Stimulated activated CD4-positive, alpha-beta T cell treated with anti-CD3 and anti-CD28 coated beads, TNF-alpha, amount 100 ng/mL, for 4 hours (primary cell): ENCODE results near the gene PRKCQ.
"Not testable (repeated sequence)": the region's sequence is repeated elsewhere in the genome, so short reads cannot be mapped to it uniquely, and the experiment has no call there.

ENCODE experiments used
- DNase-seq, 3 experiments: peaks; one replicate each; pipeline ENCODE4 v3.0.0-alpha.2; 2020; ENCODE audit warnings: low read depth in 3 of 3

PRKCQ gene

DNA sequence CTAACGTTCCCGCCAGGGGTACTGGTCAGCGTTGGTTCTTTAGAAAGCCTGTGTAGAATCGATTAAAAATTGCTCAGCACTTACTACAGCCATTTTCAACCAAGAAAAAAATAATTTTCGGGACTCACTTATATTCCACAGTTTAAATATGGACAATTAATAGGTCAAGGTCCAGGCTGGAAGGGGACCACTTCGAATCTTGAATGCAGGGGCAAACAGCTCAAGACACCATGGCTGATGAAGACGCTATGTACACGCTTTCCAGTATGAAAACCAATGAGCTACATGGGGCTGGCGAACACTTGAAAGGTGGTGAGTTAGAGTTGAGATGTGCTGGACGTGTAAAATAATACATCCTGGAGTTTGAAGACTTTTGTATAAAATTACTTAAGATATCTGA, 87.2 kb downstream of the PRKCQ start:
- DNase-seq = no peak

DNA sequence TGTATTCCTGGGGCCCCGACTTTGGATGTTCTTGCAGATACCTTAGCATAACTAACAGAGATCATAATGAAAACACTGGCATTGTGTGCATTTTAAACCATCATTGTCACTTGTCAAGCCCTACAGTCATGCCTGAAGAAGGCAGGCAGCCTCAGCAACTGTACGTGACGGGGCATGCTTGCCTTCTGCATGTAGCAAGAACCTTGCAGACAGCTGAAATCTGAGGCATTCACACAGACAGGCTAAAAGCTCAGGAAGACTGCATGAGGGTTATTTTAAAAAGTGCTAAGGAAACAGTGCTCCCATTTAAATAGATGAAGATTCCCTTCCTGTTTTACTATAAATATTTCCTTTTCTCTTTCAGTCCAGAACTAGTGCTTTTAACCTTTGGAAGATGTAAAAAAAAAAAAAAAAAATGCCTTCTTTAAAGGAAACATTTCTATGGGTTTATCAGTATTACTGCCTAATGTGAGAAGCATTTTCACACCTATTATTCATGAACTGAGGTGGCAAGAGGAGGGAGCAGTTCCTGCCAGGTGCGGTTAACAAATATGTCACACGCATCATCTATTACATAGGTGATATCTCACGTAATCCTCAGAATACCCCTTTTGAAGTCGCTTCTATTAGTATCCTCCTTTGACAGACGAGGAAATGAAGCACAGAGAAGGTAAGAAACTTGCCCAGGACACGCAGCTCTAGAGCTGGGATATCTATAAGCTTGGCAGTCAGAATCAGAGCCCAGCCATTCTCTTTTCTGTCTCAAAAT, 88.1 kb downstream of the PRKCQ start:
- DNase-seq = no peak

DNA sequence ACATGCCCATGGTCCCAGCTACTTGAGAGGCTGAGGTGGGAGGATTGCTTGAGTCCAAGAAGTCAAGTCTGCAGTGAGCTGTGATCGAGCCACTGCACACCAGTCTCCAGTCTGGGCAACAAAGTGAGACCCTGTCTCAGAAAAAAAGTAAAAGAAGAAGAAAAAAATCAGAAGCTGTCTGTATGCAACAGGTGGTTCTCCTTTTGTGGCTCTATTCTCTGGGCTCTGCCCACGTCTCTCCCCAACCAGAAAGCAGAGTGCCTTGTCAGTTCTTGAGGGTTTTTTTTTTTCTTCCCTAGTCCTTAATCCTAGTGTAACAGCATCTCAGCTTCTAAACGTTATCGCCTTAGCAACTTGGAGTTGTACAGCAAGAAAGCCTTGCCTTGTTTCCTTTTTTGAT, 89.5 kb downstream of the PRKCQ start:
- DNase-seq = no peak

DNA sequence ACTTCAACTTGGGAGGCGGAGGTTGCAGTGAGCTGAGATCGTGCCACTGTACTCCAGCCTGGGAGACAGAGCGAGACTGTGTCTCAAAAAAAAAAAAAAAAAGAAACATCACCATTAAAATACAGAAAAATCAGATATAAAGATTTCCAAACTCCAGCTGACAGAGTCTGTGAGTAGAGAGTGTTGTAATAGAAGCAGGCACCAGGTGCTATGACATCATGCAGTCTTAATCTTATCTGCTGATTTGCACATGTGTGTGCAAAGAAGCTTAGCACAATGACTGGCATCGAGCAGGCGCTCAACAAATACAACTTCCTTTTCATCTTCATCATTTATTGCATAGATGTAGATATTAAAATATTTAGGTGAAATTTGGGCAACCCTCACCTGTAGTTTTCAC, 92.2 kb downstream of the PRKCQ start:
- no peak for DNase-seq

GRCh38 chr10:6486309-6486708, 93.8 kb downstream of the PRKCQ start:
- DNase-seq = no peak

- DNase-seq = no peak
Measured at GRCh38 chr10:6482737-6483357, 97.2 kb downstream of the PRKCQ start.

DNA sequence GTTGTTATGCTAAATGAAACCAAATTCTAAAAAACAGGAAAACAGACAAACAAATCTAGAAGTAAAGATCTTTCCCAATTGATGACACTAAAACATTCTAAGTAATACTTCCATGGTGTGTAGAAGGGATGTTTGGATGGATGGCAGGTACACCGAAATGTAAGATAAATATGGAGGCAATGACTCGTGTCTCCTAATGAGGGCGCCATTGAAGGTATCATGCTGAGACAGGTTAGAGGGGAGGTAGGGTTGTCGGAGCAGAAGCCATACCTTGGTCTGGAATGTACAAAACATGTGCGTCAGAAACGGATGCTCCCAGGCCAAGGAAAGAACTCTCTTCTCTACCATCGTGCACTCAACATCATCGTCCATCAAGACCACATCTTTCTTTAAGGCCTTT, 101.4 kb downstream of the PRKCQ start:
- DNase-seq = no peak

DNA sequence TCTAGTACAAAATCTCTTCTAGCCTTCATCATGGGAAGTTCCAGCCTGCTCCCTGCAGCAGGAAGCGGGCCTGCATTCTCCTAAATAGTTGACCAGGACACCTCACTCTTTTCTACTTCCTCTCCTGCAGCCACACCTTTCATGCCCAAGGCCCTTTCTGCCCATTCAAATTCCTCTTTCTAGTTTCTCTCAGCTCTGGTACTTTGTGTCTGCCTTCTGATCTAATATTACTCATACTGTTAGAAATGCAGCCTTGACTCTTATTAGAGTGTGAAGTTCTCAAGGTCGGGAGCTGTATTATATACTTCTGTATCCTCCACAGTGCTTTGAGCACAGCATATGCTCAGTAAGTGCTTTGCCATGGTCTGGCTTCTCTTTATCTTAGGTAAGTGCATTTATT, 103.1 kb downstream of the PRKCQ start:
- no peak for DNase-seq

GRCh38 chr10:6474871-6475270, 105.2 kb downstream of the PRKCQ start:
- no peak for DNase-seq

DNA sequence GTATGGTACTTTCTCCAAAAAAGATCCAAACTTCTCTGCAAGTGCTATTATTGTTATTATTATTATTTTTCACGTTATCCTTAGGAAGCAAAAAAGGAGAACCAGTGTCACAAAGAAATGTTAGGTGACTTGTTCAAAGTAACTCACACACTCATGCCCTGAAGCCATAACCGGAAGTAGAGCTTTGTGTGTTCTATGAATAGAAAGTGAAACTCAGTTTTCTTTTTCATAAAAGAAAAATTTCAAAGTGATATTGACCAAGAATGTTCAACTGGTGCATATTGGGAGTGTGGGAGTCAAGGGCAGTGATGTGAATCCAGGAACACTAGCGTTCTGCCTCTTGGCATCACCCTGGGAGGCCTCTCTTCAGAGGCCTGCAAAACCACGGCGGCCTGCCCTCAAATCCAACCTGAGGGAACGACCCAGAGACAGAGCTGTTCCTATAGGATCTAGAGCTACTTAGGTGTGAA, 106.1 kb downstream of the PRKCQ start:
- DNase-seq = no peak

DNA sequence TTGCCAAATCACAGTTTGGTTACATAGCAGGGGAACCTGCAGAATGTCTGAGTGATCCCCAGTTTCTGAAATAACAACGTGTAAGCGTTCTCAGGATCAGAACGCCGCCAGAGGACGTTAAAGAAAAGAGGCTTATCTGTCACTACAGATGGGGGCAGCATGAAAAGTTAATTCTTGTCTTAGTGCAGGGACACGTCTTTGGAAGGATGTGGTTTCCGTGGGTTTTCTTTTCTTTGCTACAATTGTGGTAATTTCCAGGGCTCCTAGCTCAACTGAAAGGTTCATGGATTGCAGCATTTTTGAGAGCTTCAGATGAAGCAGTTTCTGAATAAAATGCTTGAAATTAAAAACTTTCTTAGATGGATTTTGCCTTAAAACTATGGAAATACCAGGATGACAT, 106.6 kb downstream of the PRKCQ start:
- peak in 2 of 3 experiments; percentile 12 to 31 for DNase-seq

- not testable (repeated sequence) for DNase-seq
Measured at GRCh38 chr10:6472710-6473005, 107.4 kb downstream of the PRKCQ start.

- DNase-seq = no peak
Measured at GRCh38 chr10:6470894-6471618, 109.0 kb downstream of the PRKCQ start.

DNA sequence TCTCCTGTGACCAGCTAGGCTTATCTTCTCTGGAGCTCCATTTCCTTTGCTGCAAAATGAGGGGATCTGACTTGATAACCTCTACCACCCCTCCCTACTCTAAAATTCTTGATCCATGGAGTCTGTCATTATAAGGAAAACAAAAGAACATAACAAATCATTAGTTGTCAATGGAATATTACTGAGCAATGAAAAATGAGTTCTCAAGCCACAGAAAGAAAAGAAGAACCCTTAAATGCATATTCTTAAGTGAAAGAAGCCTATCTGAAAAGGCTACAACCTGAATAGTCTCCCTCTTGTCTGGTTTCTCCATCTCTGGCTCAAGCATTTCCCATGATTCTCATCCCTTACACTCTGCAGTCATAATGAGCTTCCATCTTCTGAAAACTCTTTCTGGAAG, 110.4 kb downstream of the PRKCQ start:
- no peak for DNase-seq

DNA sequence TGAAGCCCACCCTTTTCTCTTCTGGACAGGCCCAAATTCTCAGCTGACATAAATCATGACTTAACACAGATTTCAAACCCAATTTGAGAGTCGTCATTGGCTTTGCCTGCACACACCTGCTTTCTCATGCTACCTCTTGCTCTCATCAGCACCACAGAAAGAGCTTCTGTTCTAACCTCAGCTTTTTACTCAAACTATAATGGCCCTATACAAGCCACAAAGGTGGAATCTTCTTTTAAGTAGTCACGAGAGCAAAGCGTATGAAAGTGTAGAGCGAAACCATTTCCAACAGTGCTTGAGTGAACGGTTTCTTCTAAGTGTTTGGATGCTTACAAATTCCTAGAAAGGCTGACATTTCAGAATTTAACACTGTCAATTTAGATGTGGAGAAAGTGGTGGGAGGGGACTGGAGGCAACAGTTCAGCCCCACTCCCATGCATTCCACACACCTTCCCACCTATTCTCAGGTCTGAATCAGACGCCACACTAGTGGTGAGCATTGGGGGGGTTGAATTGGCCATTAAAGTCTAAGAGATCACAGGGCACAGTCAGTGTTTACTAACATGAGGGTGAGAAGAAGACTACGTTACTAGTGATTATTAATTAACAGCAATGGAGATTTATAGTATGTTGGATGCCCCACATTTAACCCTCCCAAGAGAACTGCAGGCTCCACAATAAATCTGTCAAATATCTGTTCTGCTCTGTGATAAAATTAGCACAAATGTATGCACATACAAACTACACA, 114.0 kb downstream of the PRKCQ start:
- DNase-seq = no peak

- no peak for DNase-seq
Measured at GRCh38 chr10:6465437-6465836, 114.6 kb downstream of the PRKCQ start.

DNA sequence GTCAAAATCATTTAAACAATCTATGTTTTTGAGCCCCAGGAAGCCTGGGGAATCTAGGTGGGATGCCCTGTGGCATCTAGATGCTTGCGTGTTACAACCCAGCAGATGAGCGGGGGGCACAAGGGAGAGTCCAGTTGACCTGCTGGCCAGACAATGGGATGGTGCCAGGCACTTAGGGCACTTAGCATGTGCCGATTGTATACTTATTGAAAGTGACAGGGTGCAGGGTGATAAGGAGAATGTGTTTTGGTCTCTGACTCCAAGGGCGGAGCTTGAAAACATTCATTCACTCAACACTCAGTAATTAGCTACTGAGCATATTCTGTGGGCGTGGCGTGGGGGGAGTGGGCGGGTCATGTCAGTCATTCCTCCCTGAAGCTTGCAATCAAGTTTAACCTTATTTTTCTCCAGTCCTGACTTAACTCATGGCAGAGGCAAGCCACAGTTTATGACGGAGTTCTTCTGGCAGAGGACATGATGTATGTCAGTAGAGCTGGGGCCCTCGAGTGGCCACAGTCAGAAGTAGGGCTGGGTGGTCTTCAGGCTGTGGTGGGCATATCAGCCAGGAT, 115.1 kb downstream of the PRKCQ start:
- no peak for DNase-seq

GRCh38 chr10:6463366-6463765, 116.7 kb downstream of the PRKCQ start:
- DNase-seq = no peak

- no peak for DNase-seq
Measured at GRCh38 chr10:6461961-6462360, 118.1 kb downstream of the PRKCQ start.

GRCh38 chr10:6460861-6461409, 119.1 kb downstream of the PRKCQ start:
- no peak for DNase-seq

DNA sequence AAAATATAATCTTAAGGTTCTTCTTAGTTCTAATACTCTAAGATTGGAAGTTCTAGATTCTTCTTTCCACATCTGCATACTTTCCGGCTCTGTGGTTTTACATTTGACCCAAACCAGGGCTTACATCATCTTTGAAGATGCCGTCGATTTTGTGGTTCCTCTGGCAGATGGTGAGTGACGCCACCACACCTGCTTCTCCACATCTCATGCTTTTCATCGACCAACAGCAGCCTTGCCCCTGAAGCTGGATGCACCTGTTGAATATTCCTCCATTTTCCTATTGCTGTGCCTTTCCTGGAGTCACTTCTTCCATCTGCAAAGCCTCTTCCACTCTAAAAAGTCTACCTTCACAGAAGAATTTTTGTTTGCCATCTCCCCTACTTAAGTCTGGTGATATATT, 121.3 kb downstream of the PRKCQ start:
- DNase-seq = no peak

GRCh38 chr10:6457376-6457775, 122.7 kb downstream of the PRKCQ start:
- no peak for DNase-seq
